ENCODE results near the gene FBXL7.

The FBXL7 gene

GRCh38 chr5:15564957-15565356 is 65.0 kb downstream of the FBXL7 start:
- H3K4me1 ChIP-seq (ENCODE audit: insufficient read depth, low read length, poor library complexity, severe bottlenecking), result no peaks in the 10 kb centered on the region
- no peaks in the 10 kb centered on the region for H3K9me3 ChIP-seq (ENCODE audit: insufficient read depth, low read depth, low read length)
- no peaks in the 10 kb centered on the region for H3K36me3 ChIP-seq (ENCODE audit: insufficient read depth, low read length)
- H4K20me1 ChIP-seq (ENCODE audit: insufficient read depth, low read length, poor library complexity, severe bottlenecking), result no peaks in the 10 kb centered on the region
- H3F3A ChIP-seq (ENCODE audit: low read depth), result no peaks in the 10 kb centered on the region
- H3K27me3 ChIP-seq (ENCODE audit: insufficient read depth, low read length, poor library complexity, severe bottlenecking), result no peaks in the 10 kb centered on the region
- no peak overlapping the region for H3K4me3 ChIP-seq (ENCODE audit: low read length, poor library complexity, severe bottlenecking)
- H2AFZ ChIP-seq (ENCODE audit: low read length), result no peak overlapping the region
- H3K4me2 ChIP-seq (ENCODE audit: low read depth, low read length, poor library complexity, severe bottlenecking), result no peak overlapping the region
- no peak overlapping the region for H3K9ac ChIP-seq (ENCODE audit: low read depth, low read length, poor library complexity, severe bottlenecking)
- no peaks in the 10 kb centered on the region; the same call in 1 of the 2 replicates for H3K9me2 ChIP-seq (replicated peaks; ENCODE audit: low read depth, low read length)
- TF ChIP-seq, protein P1, sequence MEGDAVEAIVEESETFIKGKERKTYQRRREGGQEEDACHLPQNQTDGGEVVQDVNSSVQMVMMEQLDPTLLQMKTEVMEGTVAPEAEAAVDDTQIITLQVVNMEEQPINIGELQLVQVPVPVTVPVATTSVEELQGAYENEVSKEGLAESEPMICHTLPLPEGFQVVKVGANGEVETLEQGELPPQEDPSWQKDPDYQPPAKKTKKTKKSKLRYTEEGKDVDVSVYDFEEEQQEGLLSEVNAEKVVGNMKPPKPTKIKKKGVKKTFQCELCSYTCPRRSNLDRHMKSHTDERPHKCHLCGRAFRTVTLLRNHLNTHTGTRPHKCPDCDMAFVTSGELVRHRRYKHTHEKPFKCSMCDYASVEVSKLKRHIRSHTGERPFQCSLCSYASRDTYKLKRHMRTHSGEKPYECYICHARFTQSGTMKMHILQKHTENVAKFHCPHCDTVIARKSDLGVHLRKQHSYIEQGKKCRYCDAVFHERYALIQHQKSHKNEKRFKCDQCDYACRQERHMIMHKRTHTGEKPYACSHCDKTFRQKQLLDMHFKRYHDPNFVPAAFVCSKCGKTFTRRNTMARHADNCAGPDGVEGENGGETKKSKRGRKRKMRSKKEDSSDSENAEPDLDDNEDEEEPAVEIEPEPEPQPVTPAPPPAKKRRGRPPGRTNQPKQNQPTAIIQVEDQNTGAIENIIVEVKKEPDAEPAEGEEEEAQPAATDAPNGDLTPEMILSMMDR (conservative IDR thresholded peaks at IDR 0.05; ENCODE audit: low read length), result no peak
- no peak for TF ChIP-seq EZH2phosphoT487 (IDR thresholded peaks at IDR 0.05; ENCODE audit: borderline replicate concordance)
- H3K79me2 ChIP-seq (ENCODE audit: insufficient read depth, low read length), result no peaks in the 10 kb centered on the region

DNA sequence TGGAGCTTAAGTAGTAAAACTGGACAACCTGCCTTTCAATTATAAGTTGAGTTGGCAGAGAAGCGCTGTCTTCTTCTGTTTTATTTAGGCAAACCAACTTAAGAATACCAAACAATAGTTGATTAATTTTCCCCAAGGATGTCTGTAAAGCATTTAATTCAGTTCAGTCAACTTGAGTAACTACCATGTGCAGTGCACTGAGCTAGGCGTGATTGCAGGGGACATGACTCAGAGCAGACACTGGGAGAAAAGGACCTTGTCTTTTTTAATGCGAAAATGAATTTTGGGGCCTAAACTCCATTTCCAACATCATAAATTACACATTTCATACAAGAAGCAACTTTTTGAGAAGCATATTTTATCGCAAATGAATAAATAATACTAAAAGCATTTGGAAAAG is 66.3 kb downstream of the FBXL7 start:
- Histone ChIP-seq H3K27me3 (ENCODE audit: insufficient read depth, low read length, poor library complexity, severe bottlenecking) (no peaks in the 10 kb centered on the region), H3K4me2 (ENCODE audit: low read depth, low read length, poor library complexity, severe bottlenecking) (no peak overlapping the region), H3K9me2 (replicated peaks; ENCODE audit: low read depth, low read length) (no peaks in the 10 kb centered on the region; the same call in 1 of the 2 replicates), H3K4me1 (ENCODE audit: insufficient read depth, low read length, poor library complexity, severe bottlenecking) (no peaks in the 10 kb centered on the region), H2AFZ (ENCODE audit: low read length) (no peak overlapping the region), H4K20me1 (ENCODE audit: insufficient read depth, low read length, poor library complexity, severe bottlenecking) (no peaks in the 10 kb centered on the region), H3K36me3 (ENCODE audit: insufficient read depth, low read length) (no peaks in the 10 kb centered on the region), H3K79me2 (ENCODE audit: insufficient read depth, low read length) (no peaks in the 10 kb centered on the region), H3F3A (ENCODE audit: low read depth) (no peaks in the 10 kb centered on the region), H3K4me3 (ENCODE audit: low read length, poor library complexity, severe bottlenecking) (no peak overlapping the region), H3K9me3 (ENCODE audit: insufficient read depth, low read depth, low read length) (no peaks in the 10 kb centered on the region), H3K9ac (ENCODE audit: low read depth, low read length, poor library complexity, severe bottlenecking) (no peak overlapping the region)
- no peak for TF ChIP-seq EZH2phosphoT487 (IDR thresholded peaks at IDR 0.05; ENCODE audit: borderline replicate concordance)
- TF ChIP-seq, protein P1 (conservative IDR thresholded peaks at IDR 0.05; ENCODE audit: low read length), result no peak

GRCh38 chr5:15566789-15567188 is 66.8 kb downstream of the FBXL7 start:
- Histone ChIP-seq H3F3A (ENCODE audit: low read depth) (no peaks in the 10 kb centered on the region), H3K4me1 (ENCODE audit: insufficient read depth, low read length, poor library complexity, severe bottlenecking) (no peaks in the 10 kb centered on the region), H3K79me2 (ENCODE audit: insufficient read depth, low read length) (no peaks in the 10 kb centered on the region), H3K9me3 (ENCODE audit: insufficient read depth, low read depth, low read length) (no peaks in the 10 kb centered on the region), H3K4me2 (ENCODE audit: low read depth, low read length, poor library complexity, severe bottlenecking) (no peak overlapping the region), H3K27me3 (ENCODE audit: insufficient read depth, low read length, poor library complexity, severe bottlenecking) (no peaks in the 10 kb centered on the region), H3K9ac (ENCODE audit: low read depth, low read length, poor library complexity, severe bottlenecking) (no peak overlapping the region), H2AFZ (ENCODE audit: low read length) (no peak overlapping the region), H3K36me3 (ENCODE audit: insufficient read depth, low read length) (no peaks in the 10 kb centered on the region), H3K4me3 (ENCODE audit: low read length, poor library complexity, severe bottlenecking) (no peak overlapping the region), H3K9me2 (replicated peaks; ENCODE audit: low read depth, low read length) (no peaks in the 10 kb centered on the region; the same call in 1 of the 2 replicates), H4K20me1 (ENCODE audit: insufficient read depth, low read length, poor library complexity, severe bottlenecking) (no peaks in the 10 kb centered on the region)
- TF ChIP-seq, protein P1 (conservative IDR thresholded peaks at IDR 0.05; ENCODE audit: low read length), result no peak
- TF ChIP-seq EZH2phosphoT487 (IDR thresholded peaks at IDR 0.05; ENCODE audit: borderline replicate concordance), result no peak
